Measurements from ENCODE around the gene TSPAN17. TPM values are rescaled to one million over a fixed set of nuclear protein-coding genes. Genes with fewer than 3 reads are reported as not detected.

TSPAN17 gene
- total RNA-seq, 1 experiment from 2014 or later = 23.3 TPM

DNA sequence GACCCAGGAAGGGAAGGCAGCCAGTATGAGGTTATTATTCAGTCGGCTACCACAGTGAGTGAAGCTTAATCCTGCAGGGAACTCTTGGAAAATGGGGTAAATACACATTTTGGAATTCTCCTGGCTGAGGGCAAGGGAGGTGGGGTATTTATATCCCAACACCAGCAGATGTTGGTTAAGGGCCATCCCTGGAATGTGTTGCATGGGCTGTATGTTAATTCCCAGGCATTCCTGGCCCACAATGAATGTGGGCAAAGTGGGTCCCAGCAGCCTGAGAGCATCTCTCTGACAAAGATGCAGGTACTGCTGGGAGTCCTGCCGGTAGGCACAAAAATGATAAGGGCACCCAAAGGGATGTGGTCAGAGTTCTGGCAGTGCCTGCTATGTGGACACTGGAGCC is 34.4 kb upstream of the TSPAN17 start:
- H3K36me3 ChIP-seq (ENCODE audit: insufficient read depth, low read length, poor library complexity, severe bottlenecking) = no peaks in the 10 kb centered on the region
- H3K27me3 ChIP-seq (replicated peaks; ENCODE audit: insufficient read depth, low read depth, low read length, poor library complexity) = no peaks in the 10 kb centered on the region
- TF ChIP-seq CTCF (conservative IDR thresholded peaks at IDR 0.05; ENCODE audit: low read depth, low read length) = no peak
- TF ChIP-seq EZH2 (IDR thresholded peaks at IDR 0.05; ENCODE audit: borderline replicate concordance, low read depth, low read length, poor library complexity, severe bottlenecking) = no peak
- ChIA-PET CTCF (no interaction called here), POLR2A (ENCODE audit: low non-redundant PET) (no interaction called here)
- BruUV-seq (replicated peaks) = no TSS peak
- intact Hi-C loops (cut with micrococcal nuclease; ENCODE audit: unreplicated experiment) = no loop called here
- H3K9me3 ChIP-seq (ENCODE audit: low read depth, low read length, poor library complexity, severe bottlenecking) = no peaks in the 10 kb centered on the region
- DNase-seq (ENCODE audit: low spot score) = no peak
- no peak overlapping the region for H3K27ac ChIP-seq (ENCODE audit: low read depth, low read length, poor library complexity, severe bottlenecking)
- no peak overlapping the region for H3K4me3 ChIP-seq (ENCODE audit: low read depth, low read length, poor library complexity, severe bottlenecking)
- no peaks in the 10 kb centered on the region for H3K4me1 ChIP-seq (ENCODE audit: insufficient read depth, low read length, poor library complexity, severe bottlenecking)

DNA sequence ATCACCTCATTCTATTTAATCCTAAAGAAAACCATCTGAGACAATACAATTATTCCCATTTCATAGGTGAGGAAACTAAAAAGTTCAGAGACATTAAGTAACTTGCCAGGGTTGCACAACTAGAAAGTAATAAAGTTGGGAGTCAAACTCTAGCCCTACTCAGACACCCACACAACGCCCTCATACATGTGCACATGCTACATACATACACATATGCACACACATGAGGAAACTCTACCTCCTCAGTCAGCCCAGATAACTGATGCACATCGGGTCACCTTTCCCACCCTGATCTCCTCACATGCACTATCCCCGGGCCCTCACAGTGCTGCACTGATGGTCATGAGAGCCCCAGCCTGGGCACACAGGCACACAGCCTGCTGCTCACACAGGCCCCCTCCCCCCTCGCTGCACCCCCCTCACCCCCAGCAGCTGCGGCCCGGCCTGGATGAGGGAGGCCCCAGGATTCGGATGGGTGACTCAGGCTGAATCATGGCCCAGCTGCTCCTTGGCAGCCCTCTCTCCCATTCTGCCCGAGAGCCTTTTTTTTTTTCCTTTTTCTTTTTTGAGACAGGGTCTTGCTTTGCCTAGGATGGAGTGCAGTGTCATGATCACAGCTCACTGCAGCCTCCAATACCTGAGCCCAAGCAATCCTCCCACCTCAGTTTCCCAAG is 32.3 kb upstream of the TSPAN17 start:
- Histone ChIP-seq H3K27me3 (replicated peaks; ENCODE audit: insufficient read depth, low read depth, low read length, poor library complexity) (peaks cover 5% of the 10 kb centered on the region), H3K27ac (ENCODE audit: low read depth, low read length, poor library complexity, severe bottlenecking) (no peak overlapping the region), H3K9me3 (ENCODE audit: low read depth, low read length, poor library complexity, severe bottlenecking) (no peaks in the 10 kb centered on the region), H3K4me1 (ENCODE audit: insufficient read depth, low read length, poor library complexity, severe bottlenecking) (peaks cover 4% of the 10 kb centered on the region), H3K36me3 (ENCODE audit: insufficient read depth, low read length, poor library complexity, severe bottlenecking) (no peaks in the 10 kb centered on the region), H3K4me3 (ENCODE audit: low read depth, low read length, poor library complexity, severe bottlenecking) (no peak overlapping the region)
- POLR2A ChIA-PET (ENCODE audit: low non-redundant PET) = no interaction called here
- intact Hi-C loops (cut with micrococcal nuclease; ENCODE audit: unreplicated experiment) = loop anchor here (5.0 kb wide), 2 partner anchors 43 to 198 kb away; partner anchors contain the start of gene CLTB
- TF ChIP-seq EZH2 (IDR thresholded peaks at IDR 0.05; ENCODE audit: borderline replicate concordance, low read depth, low read length, poor library complexity, severe bottlenecking) (no peak), CTCF (conservative IDR thresholded peaks at IDR 0.05; ENCODE audit: low read depth, low read length) (no peak)
- BruUV-seq (replicated peaks) = no TSS peak
- CTCF ChIA-PET = interaction anchor here (0.6 kb wide), 1 partner anchor 174 kb away, joined by 9 read pairs; no protein-coding TSS in a partner anchor
- no peak for DNase-seq (ENCODE audit: low spot score)

GRCh38 chr5:176616511-176616910 is 30.8 kb upstream of the TSPAN17 start:
- no peak for TF ChIP-seq EZH2 (IDR thresholded peaks at IDR 0.05; ENCODE audit: borderline replicate concordance, low read depth, low read length, poor library complexity, severe bottlenecking)
- TF ChIP-seq CTCF (conservative IDR thresholded peaks at IDR 0.05; ENCODE audit: low read depth, low read length) = no peak
- Histone ChIP-seq H3K36me3 (ENCODE audit: insufficient read depth, low read length, poor library complexity, severe bottlenecking) (no peaks in the 10 kb centered on the region), H3K27me3 (replicated peaks; ENCODE audit: insufficient read depth, low read depth, low read length, poor library complexity) (peaks cover 21% of the 10 kb centered on the region), H3K4me3 (ENCODE audit: low read depth, low read length, poor library complexity, severe bottlenecking) (no peak overlapping the region), H3K27ac (ENCODE audit: low read depth, low read length, poor library complexity, severe bottlenecking) (no peak overlapping the region), H3K9me3 (ENCODE audit: low read depth, low read length, poor library complexity, severe bottlenecking) (no peaks in the 10 kb centered on the region), H3K4me1 (ENCODE audit: insufficient read depth, low read length, poor library complexity, severe bottlenecking) (peaks cover 4% of the 10 kb centered on the region)
- DNase-seq (ENCODE audit: low spot score) = no peak
- POLR2A ChIA-PET (ENCODE audit: low non-redundant PET) = no interaction called here
- intact Hi-C loops (cut with micrococcal nuclease; ENCODE audit: unreplicated experiment) = loop anchor here (5.0 kb wide), 2 partner anchors 44 to 199 kb away; partner anchors contain the start of gene CLTB
- CTCF ChIA-PET = no interaction called here
- no TSS peak for BruUV-seq (replicated peaks)

Data from A673 (cell line).